ENCODE data around the gene ADARB2.
"Not testable (repeated sequence)": the region's sequence is repeated elsewhere in the genome, so short reads cannot be mapped to it uniquely, and the experiment has no call there.

The ADARB2 gene

GRCh38 chr10:1488970-1489548, 248.3 kb downstream of the ADARB2 start:
- no peak for DNase-seq (ENCODE audit: low read depth)

GRCh38 chr10:1486841-1487687, 250.3 kb downstream of the ADARB2 start:
- no peak for DNase-seq (ENCODE audit: low read depth)

GRCh38 chr10:1485357-1485756, 252.0 kb downstream of the ADARB2 start:
- DNase-seq (ENCODE audit: low read depth), result no peak

- no peak for DNase-seq (ENCODE audit: low read depth)
These were observed 253.5 kb downstream of the ADARB2 start for GRCh38 chr10:1483826-1484225.

GRCh38 chr10:1483246-1483645, 254.1 kb downstream of the ADARB2 start:
- DNase-seq (ENCODE audit: low read depth), result no peak

- DNase-seq (ENCODE audit: low read depth), result no peak
These were observed 259.7 kb downstream of the ADARB2 start for GRCh38 chr10:1477578-1477977.

- DNase-seq (ENCODE audit: low read depth), result no peak
These were observed 260.9 kb downstream of the ADARB2 start for GRCh38 chr10:1476455-1476803.

GRCh38 chr10:1475771-1476454, 261.4 kb downstream of the ADARB2 start:
- DNase-seq (ENCODE audit: low read depth), result no peak

GRCh38 chr10:1475098-1475591, 262.2 kb downstream of the ADARB2 start:
- DNase-seq (ENCODE audit: low read depth), result no peak

- no peak for DNase-seq (ENCODE audit: low read depth)
These were observed 262.8 kb downstream of the ADARB2 start for GRCh38 chr10:1474376-1475097.

- no peak for DNase-seq (ENCODE audit: low read depth)
These were observed 263.5 kb downstream of the ADARB2 start for GRCh38 chr10:1473874-1474273.

- DNase-seq (ENCODE audit: low read depth), result no peak
These were observed 265.0 kb downstream of the ADARB2 start for GRCh38 chr10:1472178-1472958.

GRCh38 chr10:1468811-1469210, 268.5 kb downstream of the ADARB2 start:
- no peak for DNase-seq (ENCODE audit: low read depth)

- DNase-seq (ENCODE audit: low read depth), result no peak
These were observed 269.8 kb downstream of the ADARB2 start for GRCh38 chr10:1467334-1468076.

GRCh38 chr10:1465993-1466764, 271.1 kb downstream of the ADARB2 start:
- DNase-seq (ENCODE audit: low read depth), result no peak

- DNase-seq (ENCODE audit: low read depth), result no peak
These were observed 271.9 kb downstream of the ADARB2 start for GRCh38 chr10:1465418-1465911.

GRCh38 chr10:1464881-1465417, 272.4 kb downstream of the ADARB2 start:
- DNase-seq (ENCODE audit: low read depth), result no peak

GRCh38 chr10:1463971-1464370, 273.4 kb downstream of the ADARB2 start:
- not testable (repeated sequence) for DNase-seq (ENCODE audit: low read depth)

GRCh38 chr10:1462994-1463633, 274.2 kb downstream of the ADARB2 start:
- DNase-seq (ENCODE audit: low read depth), result no peak
